GM18868 (cell line): Measurements from ENCODE around the gene SYT2.
"Not testable (repeated sequence)": the region's sequence is repeated elsewhere in the genome, so short reads cannot be mapped to it uniquely, and the experiment has no call there.

Source experiments
- ATAC-seq: cut with Tn5 transposase; IDR thresholded peaks from one replicate; pipeline ENCODE4 v1.9.1; 2021; ENCODE audit warnings: mild to moderate bottlenecking, moderate library complexity; ENCODE audit not compliant: unreplicated experiment

Gene SYT2

DNA sequence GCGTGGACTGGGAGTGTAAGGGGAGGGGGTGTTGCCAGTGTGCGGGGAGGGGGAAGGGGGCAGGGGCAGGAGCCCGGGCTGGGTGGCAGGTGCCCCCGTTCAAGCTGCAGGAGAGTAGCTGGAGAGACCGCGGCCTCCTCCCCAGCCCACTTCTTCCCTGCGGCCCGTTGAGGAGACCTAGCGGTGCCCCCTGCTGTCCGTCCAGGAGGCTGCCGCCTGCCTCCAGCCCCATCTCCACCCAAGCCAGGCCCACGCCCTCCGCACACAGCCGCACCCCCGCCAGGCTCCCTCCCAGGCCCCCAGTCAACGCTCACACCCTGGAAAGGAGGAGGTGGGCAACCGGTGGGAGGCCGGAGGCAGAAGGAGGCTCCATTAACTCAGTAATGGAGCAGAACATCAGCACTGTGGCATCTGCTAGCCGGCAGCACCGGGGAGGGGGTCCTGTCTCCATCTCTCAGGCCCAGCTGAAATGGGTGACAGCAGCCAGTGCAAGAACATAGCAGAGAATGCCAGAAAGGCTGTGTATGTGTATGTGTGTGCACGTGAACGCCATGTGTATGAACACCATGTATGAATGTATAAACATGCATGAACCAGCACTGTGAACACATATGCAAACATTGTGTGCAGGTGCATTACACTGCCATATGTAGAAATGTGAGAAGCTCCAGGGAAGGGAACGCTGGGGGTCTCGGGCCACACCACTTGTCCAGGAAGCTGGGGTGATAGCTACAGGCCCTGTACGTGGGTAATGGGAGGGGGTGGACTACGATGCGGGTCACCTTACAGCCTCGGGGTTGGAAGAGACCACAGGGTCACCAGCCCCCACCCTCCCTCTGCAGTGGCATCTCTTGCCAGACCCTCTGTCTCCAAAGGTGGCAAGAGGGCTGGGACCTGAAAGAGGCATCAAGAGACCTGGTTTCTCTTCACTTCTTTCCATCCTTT lies 84.6 kb downstream of the SYT2 start:
- peak; percentile 63 for ATAC-seq

DNA sequence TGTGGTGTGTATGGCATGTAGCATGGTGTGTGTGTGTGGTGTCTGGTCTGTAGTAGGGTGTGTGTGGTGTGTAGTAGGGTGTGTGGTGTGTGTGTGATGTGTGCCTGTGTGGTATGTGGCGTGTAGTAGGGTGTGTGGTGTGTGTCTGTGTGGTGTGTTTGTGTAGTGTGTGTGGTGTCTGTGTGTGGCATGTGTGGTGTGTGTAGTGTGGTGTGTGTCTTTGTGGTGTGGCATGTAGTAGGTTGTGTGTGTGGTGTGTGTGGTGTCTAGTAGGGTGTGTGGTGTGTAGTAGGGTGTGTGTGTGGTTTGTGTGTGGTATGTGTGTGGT lies 85.5 kb downstream of the SYT2 start:
- ATAC-seq, result no peak

DNA sequence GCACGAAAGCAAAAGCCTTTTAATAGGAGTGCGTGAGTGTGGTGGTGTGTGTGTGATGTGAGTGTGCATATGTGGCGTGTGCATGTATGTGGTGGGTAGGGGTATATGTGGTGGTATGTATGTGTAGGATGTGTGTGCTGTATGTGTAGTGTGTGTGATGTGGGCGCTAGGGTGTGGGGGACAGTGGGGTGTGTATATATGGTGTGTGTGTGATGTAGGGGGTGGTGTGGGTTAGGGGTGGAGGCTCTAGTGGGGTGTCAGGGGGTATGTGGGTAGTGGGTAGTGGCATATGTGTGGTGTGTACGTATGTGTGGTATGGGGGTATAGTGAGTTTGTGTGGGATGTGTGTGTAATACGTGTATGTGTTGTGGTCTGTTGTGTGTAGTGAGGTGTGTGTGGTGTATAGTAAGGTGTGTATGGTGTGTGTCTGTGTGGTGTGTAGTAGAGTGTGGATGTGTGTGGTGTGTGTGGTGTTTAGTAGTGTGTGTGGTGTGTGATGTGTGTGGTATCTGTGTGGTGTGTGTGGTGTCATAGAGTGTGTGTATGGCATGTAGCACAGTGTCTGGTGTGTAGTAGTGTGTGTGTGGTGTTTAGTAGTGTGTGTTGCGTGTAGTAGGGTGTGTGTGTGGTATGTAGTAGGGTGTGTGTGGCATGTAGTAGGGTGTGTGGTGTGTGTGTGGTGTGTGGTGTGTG lies 86.0 kb downstream of the SYT2 start:
- ATAC-seq, result no peak

DNA sequence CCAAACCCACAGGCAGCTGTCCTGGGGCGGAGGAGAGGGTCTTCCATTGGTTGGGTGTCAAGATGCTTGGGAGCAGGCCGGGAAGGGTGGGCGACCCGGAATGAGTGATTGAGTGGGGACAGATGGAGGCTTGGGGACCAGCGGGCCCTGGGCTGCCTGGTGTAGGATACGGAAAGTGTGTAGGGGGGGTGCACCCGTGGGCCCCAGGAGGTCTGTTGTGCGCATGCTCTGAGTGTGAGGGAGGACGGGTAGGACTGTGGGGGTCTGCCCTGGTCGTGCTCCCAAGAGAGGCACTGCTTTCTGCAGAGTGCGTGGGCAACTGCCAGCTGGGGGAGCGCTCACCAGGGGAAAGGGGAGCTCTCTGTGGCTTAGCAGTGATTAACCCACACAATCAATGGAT lies 86.8 kb downstream of the SYT2 start:
- not testable (repeated sequence) for ATAC-seq

DNA sequence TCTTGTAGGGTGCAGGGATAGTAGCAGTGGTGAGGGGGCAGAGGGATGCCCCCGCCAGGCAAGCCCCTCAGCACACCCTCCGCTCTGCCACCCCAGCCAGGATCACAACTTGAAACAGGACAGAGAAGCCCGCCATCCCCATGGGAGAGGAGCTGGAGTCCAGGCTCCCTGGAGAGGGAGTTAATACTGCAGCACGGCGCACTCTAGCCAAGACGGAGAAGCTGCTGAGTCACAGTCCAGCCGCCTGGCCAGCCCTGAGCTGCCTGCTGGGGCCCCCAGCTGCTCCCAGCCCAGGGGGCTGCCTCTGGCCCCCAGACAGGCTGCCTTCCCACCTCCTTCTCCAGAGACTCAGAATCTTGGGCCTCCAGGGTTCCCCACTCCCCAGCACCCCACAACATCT lies 87.2 kb downstream of the SYT2 start:
- ATAC-seq, result no peak

DNA sequence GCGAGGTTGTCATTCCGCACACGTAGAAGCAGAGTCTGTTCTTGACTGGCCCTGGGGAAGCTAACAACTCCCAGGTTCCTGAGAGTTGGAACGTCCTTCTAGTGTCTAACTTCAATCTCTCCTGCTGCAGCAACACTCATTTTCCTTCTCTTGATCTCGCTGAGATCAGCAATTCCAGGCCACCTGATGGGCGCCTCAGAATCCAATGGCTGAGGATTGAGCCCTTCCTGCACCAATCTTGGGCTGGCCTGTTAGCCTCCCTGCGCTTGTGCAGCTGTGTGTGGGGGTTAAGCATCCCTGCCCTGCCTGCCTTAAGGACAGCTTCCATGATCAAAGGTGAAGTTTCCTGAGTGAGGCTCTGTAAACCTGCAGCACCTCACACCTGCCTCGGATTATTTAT lies 87.9 kb downstream of the SYT2 start:
- no peak for ATAC-seq

DNA sequence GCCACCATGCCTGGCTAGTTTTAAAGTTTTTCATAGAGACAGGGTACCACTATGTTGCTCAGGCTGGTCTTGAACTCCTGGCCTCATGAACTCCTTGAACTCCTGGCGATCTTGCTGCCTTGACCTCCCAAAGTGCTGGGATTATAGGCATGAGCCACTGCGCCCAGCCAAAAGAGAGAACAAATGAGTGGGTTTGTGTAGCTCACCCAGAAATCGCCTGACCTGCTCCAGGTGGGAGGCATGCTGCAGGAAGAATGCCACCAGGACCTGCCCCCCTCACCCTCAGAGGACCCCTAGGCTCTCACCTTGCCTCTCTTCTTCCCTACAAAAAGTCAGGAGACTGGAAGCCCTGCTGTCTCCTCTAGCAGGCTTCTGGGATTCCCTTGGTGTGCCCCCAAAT lies 88.8 kb downstream of the SYT2 start:
- ATAC-seq, result no peak

DNA sequence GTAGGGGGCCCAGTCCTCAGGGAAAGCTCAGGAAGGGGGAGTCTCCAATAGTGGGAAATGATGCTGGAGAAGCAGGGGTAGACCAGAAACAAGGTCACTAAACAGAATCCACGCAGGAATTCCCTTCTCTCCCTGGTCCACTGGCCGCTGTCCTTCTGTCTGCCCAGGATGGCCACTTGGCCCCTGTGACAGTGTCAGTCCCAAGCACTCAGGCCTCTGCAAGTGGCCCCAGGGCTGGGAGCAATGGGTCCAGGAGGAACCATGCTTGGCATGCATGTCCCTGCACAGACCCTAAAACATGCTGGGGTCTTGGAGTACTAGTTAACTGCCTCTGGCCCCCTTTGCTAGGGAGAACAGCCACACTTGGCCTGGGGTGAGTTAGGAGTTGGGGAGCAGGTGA lies 90.2 kb downstream of the SYT2 start:
- not testable (repeated sequence) for ATAC-seq

DNA sequence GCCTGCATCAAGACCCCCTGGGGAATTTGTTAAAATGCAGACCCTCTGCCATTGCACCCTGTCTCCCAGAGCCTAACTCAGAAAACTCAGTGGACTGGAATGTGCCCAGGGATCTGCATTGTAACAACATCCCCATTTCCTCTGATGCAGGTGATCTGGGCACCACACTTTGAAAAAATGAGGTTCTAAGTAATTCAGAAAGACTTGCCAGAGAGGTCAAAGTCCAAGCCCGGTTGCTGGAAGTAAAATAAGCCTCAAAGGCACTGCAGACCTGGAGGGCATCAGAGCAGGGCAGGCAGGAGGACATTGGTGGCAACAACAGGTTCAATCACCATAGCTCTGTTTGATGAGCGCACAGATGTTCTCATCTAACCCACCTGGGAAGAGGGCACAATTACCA lies 90.7 kb downstream of the SYT2 start:
- no peak for ATAC-seq

DNA sequence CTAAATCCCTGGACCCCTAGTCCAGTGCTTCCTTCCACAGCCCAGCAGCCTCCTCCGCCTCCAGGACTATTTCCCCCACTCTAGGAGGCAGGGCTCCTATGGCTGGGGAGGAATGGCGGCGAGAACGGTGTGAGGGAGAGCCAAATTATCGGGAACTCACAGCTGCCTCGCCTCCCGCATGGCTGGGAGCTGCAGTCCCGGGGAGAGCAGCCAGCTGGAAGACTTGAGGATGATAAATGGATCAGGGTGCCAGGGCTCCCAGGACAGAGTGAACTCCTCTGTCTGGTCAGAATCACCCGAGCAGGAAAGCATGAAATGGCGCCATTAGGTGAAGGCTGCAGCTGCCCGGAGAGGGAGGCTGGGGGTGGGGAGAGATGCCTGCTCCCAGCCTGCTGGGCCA lies 91.2 kb downstream of the SYT2 start:
- not testable (repeated sequence) for ATAC-seq

DNA sequence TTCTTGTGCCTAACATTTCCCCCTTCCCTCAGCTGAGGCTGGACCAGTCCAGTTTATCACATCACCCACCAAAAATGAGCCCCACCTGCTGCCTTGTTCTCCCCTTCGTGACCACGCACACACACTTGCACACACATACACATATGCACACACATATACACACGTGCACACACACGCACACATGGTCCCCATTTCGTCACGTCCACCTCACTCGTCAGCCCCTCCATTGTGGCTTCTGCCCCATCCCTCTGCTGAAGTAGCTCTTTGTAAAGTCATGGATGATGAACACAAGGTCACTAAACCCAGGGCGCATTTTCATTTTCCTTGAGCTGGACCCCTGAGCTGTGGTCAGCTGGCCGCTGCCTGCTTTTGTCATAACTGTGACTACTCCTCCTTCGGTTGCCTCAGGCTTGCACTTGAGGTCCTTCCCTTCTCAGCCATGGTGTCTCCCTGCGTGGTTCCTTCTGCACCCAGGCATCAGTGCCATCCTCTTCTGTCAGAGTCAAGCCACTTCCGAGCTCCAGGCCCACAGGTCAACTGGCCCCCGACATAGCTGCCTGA lies 93.8 kb downstream of the SYT2 start:
- peak; percentile 22 for ATAC-seq

DNA sequence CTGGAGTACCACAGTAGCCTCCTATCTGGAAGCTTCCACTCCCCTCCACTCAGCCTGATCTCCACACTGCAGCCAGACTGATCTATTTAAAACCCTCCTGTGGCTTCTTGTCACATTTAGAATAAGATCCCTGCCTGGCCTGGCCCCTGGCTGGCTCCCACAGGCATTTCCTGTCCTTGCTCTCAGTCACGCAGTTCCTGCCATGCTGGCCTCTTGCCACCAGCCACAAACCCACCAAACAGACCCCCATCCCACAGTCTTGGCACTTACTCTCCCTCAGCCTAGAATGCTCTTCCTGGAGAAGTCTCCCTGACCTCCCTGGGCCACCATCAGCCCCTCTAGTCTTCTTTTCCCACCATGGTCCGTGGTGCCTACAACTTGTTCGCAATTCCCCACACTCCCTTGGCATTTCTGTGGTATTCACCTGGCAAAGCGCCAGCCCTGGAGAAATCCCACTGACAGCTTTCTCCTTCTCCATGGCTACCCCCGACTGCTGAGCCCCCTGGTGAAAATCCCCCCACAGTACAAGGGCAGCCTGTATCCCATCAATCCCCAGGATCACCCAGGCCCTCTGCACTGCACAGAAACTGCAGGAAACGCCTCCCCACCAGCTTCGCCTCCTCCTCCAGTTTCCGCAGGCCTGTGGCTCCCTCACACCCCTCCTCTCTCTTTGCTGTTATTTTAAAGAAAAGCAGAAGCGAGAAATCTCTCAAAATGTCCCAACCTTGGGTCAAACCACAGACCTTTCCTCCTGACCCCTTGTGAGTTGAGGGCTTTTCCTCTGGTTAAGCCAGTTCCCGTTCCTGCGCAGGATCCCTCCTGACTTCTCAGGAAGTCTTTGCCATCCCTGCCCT lies 94.5 kb downstream of the SYT2 start:
- peak; percentile 72 for ATAC-seq

DNA sequence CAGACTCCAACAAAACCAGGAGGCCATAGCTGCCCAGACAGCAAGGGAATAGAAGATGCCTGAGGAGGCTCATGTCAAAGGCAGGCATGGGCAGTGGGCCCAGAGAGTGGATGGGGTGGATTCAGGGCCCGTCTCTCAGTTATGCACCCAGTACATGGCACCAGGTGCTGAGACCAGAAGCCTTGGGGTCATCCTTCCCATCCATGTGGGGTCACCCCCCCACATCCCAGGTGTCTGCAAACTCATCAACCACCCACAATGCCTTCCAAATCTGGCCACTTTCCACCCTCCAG lies 95.1 kb downstream of the SYT2 start:
- not testable (repeated sequence) for ATAC-seq

DNA sequence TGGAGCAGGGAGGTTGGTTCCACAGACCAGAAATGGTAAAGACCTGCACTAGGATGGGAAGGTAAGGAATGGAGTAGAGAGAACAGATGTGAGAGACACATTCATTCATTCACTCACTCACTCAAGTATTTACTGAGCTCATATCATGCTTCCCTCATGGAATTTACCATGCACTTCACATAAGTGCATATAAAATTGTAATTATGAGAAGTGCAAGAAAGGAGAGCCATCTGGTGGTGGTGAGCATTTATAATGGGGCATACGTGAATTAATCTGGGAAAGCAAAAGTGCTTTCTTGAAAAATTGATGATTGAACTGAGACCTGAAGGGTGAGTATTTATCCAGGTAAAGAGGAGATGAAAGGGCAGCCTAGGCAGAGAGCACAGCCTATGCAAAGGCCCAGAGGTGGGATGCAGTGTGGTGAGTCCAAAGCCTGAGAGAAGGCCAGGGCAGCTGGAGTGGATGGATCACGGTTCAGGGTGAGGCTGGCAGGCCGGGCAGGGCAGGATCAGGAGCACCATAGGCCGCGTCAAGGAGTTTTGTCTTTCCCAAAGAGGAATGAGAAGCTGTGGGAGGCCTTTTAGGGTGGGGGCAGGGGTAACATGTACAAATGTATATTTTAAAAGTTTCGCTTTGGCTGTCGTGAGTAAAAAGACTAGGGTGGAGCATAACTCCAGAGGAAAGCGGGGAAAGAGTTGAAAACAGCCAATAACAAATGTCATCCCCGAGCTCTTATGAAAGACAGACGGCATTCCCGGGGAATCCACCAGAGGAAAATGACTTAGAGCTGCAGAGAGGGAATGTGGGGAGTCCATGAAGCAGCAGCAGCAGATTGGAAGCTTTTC lies 95.7 kb downstream of the SYT2 start:
- ATAC-seq, result not testable (repeated sequence)

DNA sequence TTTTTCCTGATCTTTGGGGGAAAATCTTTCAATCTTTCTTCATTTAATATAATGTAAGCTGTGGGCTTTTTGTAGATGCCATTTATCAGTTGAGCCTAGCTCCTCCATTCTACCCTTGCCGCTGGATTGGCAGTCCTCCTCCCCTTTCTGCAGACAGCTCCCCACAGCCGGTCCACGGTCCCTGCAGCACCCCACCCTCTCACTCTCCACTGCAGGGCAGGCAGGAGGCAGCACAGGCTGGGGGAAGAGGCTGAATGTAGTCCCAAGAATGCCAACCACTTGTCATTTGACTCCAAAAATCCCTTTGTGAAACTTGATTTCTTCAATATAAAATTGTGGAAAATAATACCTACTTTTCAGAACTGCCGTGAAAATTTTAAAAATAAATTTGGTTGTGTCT lies 96.7 kb downstream of the SYT2 start:
- ATAC-seq, result no peak

DNA sequence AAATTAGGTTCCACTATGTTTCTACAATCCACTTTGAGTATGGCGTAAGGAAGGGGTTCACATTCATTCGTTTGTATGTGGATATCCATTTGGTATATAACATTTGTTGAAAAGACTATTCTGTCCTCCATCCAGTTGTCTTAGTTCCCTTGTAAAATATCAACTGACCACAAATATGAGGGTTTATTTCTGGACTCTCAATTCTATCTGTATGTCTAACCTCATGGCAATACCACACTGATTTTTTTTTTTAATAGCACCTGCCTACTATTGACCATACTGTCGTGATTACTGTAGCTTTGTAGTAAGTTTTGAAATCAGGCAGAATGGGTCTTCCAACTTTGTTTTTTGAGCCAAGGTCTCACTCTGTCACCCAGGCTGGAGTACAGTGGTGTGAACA lies 98.2 kb downstream of the SYT2 start:
- not testable (repeated sequence) for ATAC-seq

DNA sequence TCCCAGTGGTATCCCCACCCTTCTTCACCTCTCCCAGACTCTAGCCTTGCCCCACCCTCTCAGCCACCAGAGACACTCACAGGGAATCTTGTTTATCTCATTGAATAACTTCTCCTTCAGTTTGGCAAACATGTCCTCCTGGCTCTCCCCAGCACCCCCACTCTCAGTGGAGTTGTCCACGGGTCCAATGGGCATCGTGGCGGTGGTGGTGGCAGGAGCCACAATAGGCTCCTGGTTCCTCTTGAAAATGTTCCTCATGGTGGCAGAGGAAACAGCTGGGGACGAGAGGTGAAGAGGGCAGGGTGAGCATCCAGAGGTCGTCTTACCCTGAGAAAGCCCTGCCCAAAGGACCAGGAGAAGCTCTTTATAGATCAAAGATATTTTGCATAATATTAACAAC lies 104.7 kb downstream of the SYT2 start:
- ATAC-seq, result no peak

DNA sequence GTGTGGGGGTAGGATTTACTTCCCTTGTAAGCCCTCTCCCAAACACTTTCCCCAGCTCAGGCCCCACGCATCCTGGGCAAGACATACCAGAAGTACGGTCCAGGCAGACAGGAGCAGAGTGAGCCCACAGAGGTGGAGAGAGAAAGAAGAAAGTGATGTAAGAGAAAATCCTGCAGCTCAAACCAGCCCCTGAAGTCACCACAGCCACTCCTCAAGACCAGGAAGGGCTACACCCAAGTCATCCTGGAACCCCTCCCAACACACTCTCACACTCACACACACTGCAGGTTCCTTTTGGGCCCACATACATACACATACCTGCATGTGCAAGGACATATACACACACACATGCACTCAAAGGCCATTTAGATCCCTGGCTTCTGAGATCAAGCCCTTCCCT lies 106.8 kb downstream of the SYT2 start:
- no peak for ATAC-seq

DNA sequence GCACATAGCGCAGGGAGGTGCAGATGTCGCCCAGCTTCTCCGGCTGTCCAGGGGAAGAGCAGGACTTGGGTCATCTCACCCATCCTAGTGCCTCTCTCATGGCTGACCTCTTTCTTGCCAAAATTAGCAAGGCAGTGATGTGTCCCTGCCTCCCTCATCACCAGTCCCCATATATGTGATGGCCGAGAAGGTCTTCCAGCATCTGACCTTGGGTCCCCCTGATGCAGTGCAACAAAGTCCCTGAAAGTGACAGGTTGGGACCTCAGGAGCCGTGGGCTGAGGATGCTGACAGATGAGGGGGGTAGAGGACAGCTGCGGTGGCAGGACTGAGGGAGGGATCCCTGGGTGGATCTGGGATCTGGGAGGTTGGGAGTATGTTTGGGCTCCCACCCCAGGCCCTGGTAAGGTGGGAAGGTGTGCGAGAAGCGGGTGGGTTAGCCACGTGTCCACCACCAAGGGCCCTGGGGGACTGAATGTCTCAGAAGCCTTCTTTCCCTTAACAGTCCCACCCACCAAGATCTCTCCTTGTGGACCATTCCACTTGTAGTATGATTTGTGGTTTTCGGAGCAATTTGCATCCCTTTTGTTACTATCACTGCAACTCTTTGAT lies 109.7 kb downstream of the SYT2 start:
- ATAC-seq, result no peak
